Measurements from ENCODE around the gene VPS4B.

DNA sequence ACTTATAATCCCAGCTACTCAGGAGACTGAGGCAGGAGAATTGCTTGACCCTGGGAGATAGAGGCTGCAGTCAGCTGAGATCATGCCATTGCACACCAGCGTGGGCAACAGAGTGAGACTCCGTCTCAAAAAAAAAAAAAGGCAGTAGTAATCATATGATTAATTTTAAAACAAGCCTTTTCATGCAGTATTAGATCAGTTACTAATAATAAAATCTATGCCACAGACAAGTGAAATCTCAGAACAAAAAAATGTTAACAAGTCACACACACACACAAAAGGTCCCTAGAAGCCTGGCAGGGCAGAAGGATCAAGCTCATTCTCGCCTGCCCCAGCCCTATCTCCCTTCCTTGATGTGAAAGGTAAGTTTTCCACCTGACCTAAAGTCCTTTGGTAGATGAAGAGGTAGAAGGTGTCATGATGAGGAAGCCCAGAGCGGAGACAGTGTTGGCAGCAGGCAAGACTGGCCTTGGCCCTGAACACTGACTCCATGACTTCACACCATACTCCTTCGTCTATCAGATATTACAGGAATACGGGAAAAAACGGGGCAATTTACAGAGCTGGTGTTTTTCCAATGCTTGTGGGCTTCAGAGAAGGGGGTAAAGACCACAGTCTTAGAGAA lies 65.9 kb downstream of the VPS4B start:
- TF ChIP-seq POLR2AphosphoS5 (IDR thresholded peaks at IDR 0.05), result no peak
- TF ChIP-seq, protein P1, sequence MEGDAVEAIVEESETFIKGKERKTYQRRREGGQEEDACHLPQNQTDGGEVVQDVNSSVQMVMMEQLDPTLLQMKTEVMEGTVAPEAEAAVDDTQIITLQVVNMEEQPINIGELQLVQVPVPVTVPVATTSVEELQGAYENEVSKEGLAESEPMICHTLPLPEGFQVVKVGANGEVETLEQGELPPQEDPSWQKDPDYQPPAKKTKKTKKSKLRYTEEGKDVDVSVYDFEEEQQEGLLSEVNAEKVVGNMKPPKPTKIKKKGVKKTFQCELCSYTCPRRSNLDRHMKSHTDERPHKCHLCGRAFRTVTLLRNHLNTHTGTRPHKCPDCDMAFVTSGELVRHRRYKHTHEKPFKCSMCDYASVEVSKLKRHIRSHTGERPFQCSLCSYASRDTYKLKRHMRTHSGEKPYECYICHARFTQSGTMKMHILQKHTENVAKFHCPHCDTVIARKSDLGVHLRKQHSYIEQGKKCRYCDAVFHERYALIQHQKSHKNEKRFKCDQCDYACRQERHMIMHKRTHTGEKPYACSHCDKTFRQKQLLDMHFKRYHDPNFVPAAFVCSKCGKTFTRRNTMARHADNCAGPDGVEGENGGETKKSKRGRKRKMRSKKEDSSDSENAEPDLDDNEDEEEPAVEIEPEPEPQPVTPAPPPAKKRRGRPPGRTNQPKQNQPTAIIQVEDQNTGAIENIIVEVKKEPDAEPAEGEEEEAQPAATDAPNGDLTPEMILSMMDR (IDR thresholded peaks at IDR 0.05), result no peak
- no peak for TF ChIP-seq POLR2A (IDR thresholded peaks at IDR 0.05)

All from breast epithelium (tissue), 3 donors.